Spinal cord (tissue), 10 donors: ENCODE results near the gene GPR107. TPM values are rescaled to one million over a fixed set of nuclear protein-coding genes. Genes with fewer than 3 reads are reported as not detected.

ENCODE experiments used
- DNase-seq, 6 donors: peaks; one replicate each; pipeline versions ENCODE4 v3.0.0 to v3.0.0-alpha.2; 2013 to 2015; ENCODE audit warnings: low spot score in 6 of 6, low read depth in 4 of 6
- H3K27ac ChIP-seq: one replicate; pipeline ENCODE4 v1.5.1; 2013; ENCODE audit warnings: low read depth, low read length, control low read depth
- H3K27me3 ChIP-seq: one replicate; pipeline ENCODE4 v1.6.1; 2013; ENCODE audit warnings: low read length; ENCODE audit not compliant: control insufficient read depth, insufficient read depth
- H3K36me3 ChIP-seq: one replicate; pipeline ENCODE4 v1.6.1; 2013; ENCODE audit warnings: low read length; ENCODE audit not compliant: control insufficient read depth, insufficient read depth
- H3K4me1 ChIP-seq: one replicate; pipeline ENCODE4 v1.6.1; 2013; ENCODE audit warnings: low read length; ENCODE audit not compliant: control insufficient read depth, insufficient read depth
- H3K4me3 ChIP-seq: one replicate; pipeline ENCODE4 v1.5.1; 2013; ENCODE audit warnings: low read depth, low read length, control low read depth
- H3K9me3 ChIP-seq: one replicate; pipeline ENCODE4 v1.6.1; 2013; ENCODE audit warnings: low read length; ENCODE audit not compliant: control insufficient read depth, insufficient read depth
- WGBS: methylation state at CpG from one replicate; pipeline ENCODE4 v1.1.5; 2013; ENCODE audit warnings: missing lambda C conversion rate; ENCODE audit not compliant: insufficient coverage; 5-methylcytosine and 5-hydroxymethylcytosine counted together
- polyA plus RNA-seq, 2 donors: library from polyadenylated mRNA; unstranded; fragments of 120-200 nt; gene quantifications; one replicate each; pipeline ENCODE4 v1.2.1, GENCODE V29; 2013; ENCODE audit not compliant: insufficient read length in 2 of 2
- total RNA-seq, 2 donors: library from RNA; depleted of rRNA in 1 of 2; stranded (reverse); fragments of 120-200 nt in 1 of 2; fragments of >200 nt in 1 of 2; gene quantifications; one replicate each; pipeline versions ENCODE4 v1.2.3 to v1.2.4, GENCODE V29; 2013 to 2014
- donor health status: healthy.

Gene GPR107
- total and polyA plus RNA-seq, 4 donors, result 24.8 to 46.6 (median 44.2) TPM

DNA sequence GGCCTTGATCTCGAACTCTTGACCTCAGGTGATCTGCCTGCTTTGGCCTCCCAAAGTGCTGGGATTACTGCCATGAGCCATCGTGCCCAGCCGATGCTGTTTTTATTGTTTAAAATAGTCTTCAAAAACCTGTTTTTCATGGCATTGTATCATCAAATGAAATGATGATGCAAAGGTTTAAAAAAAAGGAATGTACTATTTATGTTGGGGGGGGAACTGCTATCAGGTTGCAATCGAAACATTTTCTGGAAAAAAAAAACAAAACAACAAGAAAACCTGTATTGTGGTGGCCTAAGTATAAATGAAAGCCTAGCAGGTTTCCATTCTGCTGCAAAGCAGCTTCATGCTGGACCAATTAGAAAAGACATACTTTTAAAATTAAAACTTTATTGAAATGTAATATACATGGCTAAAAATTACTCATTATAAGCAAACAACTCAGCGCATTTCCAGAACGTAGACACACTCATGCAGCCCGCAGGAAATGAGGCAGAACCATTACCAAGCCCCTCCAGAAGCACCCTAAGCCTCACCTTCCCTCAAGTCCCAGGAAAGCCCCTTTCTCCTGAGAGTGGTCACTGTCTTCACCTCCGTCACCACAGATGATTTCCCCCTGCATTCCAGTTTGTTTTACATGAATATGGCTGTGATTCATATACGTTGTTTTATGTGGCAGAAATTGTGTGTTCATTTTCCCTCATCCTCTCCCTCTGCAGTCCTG lies 19.0 kb downstream of the GPR107 start:
- no peaks in the 10 kb centered on the region for H3K27me3 ChIP-seq
- no peak overlapping the region for H3K4me3 ChIP-seq
- H3K9me3 ChIP-seq, result no peaks in the 10 kb centered on the region
- 90% methylated on average over 3 of the region's 9 CpGs for WGBS
- H3K27ac ChIP-seq, result no peak overlapping the region
- no peaks in the 10 kb centered on the region for H3K4me1 ChIP-seq
- DNase-seq, result no peak
- H3K36me3 ChIP-seq, result peaks cover 15% of the 10 kb centered on the region

- DNase-seq, result peak in 1 of 6 donors; percentile 18
- no peaks in the 10 kb centered on the region for H3K9me3 ChIP-seq
- H3K36me3 ChIP-seq, result peaks cover 19% of the 10 kb centered on the region
- no peaks in the 10 kb centered on the region for H3K27me3 ChIP-seq
- no peaks in the 10 kb centered on the region for H3K4me1 ChIP-seq
- no peak overlapping the region for H3K4me3 ChIP-seq
- 45% methylated on average over 2 of the region's 2 CpGs for WGBS
- no peak overlapping the region for H3K27ac ChIP-seq
These were observed 19.7 kb downstream of the GPR107 start for GRCh38 chr9:130073373-130073772.

DNA sequence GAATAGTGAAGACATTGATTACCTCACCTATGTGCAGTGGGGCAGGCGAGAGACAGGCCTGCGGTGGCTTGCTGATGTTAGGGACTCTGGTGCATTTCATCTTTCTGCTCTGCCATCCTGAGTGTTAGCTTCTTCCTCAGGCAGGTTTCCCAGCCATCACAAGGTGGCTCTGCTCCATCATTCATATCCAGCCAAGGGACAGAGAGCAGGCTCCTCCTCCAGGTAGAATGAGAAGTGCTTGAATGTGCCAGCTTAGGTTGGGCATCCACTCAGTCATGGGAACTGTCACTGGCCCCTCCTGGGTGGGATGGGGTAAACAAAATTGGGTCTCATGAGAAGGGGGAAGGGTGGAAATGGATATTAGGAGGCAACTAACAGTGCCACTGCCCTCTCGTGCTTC lies 24.8 kb downstream of the GPR107 start:
- H3K4me3 ChIP-seq, result no peak overlapping the region
- peaks cover 50% of the 10 kb centered on the region for H3K36me3 ChIP-seq
- DNase-seq, result peak in 1 of 6 donors; percentile 25
- no peaks in the 10 kb centered on the region for H3K27me3 ChIP-seq
- H3K27ac ChIP-seq, result no peak overlapping the region
- H3K4me1 ChIP-seq, result no peaks in the 10 kb centered on the region
- H3K9me3 ChIP-seq, result no peaks in the 10 kb centered on the region
- WGBS, result 79% methylated on average over 3 of the region's 3 CpGs

GRCh38 chr9:130084337-130084736 lies 30.6 kb downstream of the GPR107 start:
- 100% methylated on average over 3 of the region's 7 CpGs for WGBS
- no peaks in the 10 kb centered on the region for H3K4me1 ChIP-seq
- peaks cover 44% of the 10 kb centered on the region for H3K36me3 ChIP-seq
- H3K9me3 ChIP-seq, result no peaks in the 10 kb centered on the region
- H3K27ac ChIP-seq, result no peak overlapping the region
- no peaks in the 10 kb centered on the region for H3K27me3 ChIP-seq
- no peak overlapping the region for H3K4me3 ChIP-seq
- no peak for DNase-seq

- H3K27ac ChIP-seq, result no peak overlapping the region
- no peaks in the 10 kb centered on the region for H3K4me1 ChIP-seq
- H3K36me3 ChIP-seq, result peaks cover 39% of the 10 kb centered on the region
- H3K27me3 ChIP-seq, result no peaks in the 10 kb centered on the region
- DNase-seq, result peak in 2 of 6 donors; percentile 26 to 31
- H3K4me3 ChIP-seq, result no peak overlapping the region
- no peaks in the 10 kb centered on the region for H3K9me3 ChIP-seq
- 64% methylated on average over 6 of the region's 6 CpGs for WGBS
These were observed 34.3 kb downstream of the GPR107 start for GRCh38 chr9:130088051-130088450.

DNA sequence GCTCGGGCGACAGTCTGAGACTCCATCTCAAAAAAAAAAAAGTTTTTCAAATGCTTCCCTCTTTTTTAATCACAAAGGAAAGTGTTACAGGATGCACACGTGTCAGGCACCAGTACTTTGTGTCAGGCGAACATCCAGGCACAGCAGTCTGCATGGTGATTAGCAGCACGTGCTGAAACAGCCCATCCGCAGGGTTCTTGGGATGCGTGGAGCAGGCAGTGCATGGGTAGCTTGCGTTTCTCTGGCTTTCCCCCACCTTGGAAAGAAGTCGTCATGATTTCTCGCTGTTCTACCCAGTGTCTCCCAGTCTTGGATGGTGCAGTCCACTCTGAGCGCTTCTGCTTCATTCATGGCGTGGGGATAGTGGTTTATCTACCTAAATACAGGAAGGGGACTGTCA lies 35.4 kb downstream of the GPR107 start:
- no peak for DNase-seq
- no peaks in the 10 kb centered on the region for H3K4me1 ChIP-seq
- no peaks in the 10 kb centered on the region for H3K9me3 ChIP-seq
- H3K36me3 ChIP-seq, result peaks cover 45% of the 10 kb centered on the region
- 90% methylated on average over 11 of the region's 12 CpGs for WGBS
- no peak overlapping the region for H3K27ac ChIP-seq
- H3K4me3 ChIP-seq, result no peak overlapping the region
- no peaks in the 10 kb centered on the region for H3K27me3 ChIP-seq

GRCh38 chr9:130090915-130091314 lies 37.2 kb downstream of the GPR107 start:
- no peaks in the 10 kb centered on the region for H3K9me3 ChIP-seq
- WGBS, result 100% methylated on average over 2 of the region's 3 CpGs
- no peaks in the 10 kb centered on the region for H3K4me1 ChIP-seq
- no peaks in the 10 kb centered on the region for H3K27me3 ChIP-seq
- no peak overlapping the region for H3K4me3 ChIP-seq
- H3K36me3 ChIP-seq, result peaks cover 43% of the 10 kb centered on the region
- no peak overlapping the region for H3K27ac ChIP-seq
- DNase-seq, result no peak

- no peak for DNase-seq
- H3K27ac ChIP-seq, result no peak overlapping the region
- no peaks in the 10 kb centered on the region for H3K27me3 ChIP-seq
- 65% methylated on average over 2 of the region's 4 CpGs for WGBS
- H3K4me1 ChIP-seq, result no peaks in the 10 kb centered on the region
- H3K9me3 ChIP-seq, result no peaks in the 10 kb centered on the region
- H3K4me3 ChIP-seq, result no peak overlapping the region
- H3K36me3 ChIP-seq, result peaks cover 56% of the 10 kb centered on the region
These were observed 39.2 kb downstream of the GPR107 start for GRCh38 chr9:130092910-130093309.

DNA sequence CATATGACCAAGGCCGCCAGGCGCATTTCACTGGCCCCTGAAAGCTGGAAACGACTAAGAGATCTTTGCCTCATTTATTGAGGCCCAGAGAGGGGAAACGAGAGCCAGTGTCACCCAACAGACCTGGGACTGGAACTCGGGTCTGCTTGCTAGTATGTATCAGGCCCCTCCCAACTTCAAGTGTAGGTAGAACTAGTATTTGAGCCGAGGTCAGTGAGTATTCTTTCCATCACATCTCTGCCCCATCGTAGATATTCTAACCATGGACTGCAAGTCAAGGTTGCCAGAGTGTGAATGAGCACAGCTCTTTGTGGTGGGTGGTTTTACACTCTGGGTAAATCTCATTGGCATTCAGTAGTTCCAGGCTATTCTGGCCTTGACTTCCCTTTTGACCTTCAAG lies 42.2 kb downstream of the GPR107 start:
- no peaks in the 10 kb centered on the region for H3K9me3 ChIP-seq
- peaks cover 3% of the 10 kb centered on the region for H3K4me1 ChIP-seq
- H3K27me3 ChIP-seq, result no peaks in the 10 kb centered on the region
- DNase-seq, result no peak
- H3K27ac ChIP-seq, result no peak overlapping the region
- WGBS, result 84% methylated on average over 4 of the region's 7 CpGs
- H3K36me3 ChIP-seq, result peaks cover 74% of the 10 kb centered on the region
- H3K4me3 ChIP-seq, result no peak overlapping the region

DNA sequence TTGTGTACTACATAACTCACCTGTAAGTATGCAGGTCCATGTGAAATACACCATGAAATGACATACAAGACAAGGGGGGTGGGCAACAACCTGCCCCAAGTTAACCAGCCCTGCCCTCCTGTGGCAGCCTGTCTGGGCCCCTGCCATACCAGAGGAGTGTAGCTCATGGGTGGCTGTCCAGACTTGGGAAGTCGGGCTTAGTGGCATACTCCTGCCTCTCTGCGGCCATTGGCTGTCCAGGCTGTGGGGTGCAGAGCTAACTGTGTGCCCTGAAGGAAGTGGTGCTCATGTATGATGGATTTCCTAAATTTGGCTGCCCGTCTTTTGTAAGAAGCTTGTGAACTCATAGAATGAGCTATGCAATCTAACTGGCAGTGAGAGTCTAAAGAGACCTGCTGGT lies 47.0 kb downstream of the GPR107 start:
- DNase-seq, result no peak
- H3K9me3 ChIP-seq, result no peaks in the 10 kb centered on the region
- H3K27ac ChIP-seq, result no peak overlapping the region
- no peaks in the 10 kb centered on the region for H3K27me3 ChIP-seq
- 96% methylated on average over 3 of the region's 3 CpGs for WGBS
- H3K4me1 ChIP-seq, result peaks cover 5% of the 10 kb centered on the region
- peaks cover 67% of the 10 kb centered on the region for H3K36me3 ChIP-seq
- no peak overlapping the region for H3K4me3 ChIP-seq
